GM12878 (cell line): ENCODE measurements around the gene TIMM17A. TPM values are rescaled to one million over a fixed set of nuclear protein-coding genes. Genes with fewer than 3 reads are reported as not detected.

Experiments
- ATAC-seq: fragments of 200-7000 bp; cut with Tn5 transposase; 3 replicates; pipeline ENCODE4 v1.9.1; 2020; ENCODE audit warnings: mild to moderate bottlenecking, moderate library complexity
- BruUV-seq: library from RNA; stranded (reverse); fragments of 400-500 nt; replicated peaks from 2 replicates; lab custom pipeline; 2021; lab: Mats Ljungman, UMichigan
- CTCF ChIA-PET: fragments of 300-600 bp; sonication (Branson Sonifier 250); formaldehyde crosslinking; extraction: SDS; loops from one replicate; lab custom pipeline; 2021; ENCODE audit warnings: inconsistent platforms; lab: Yijun Ruan, JAX
- POLR2A ChIA-PET: fragments of 350-600 bp; formaldehyde crosslinking; extraction: SDS; loops from one replicate; lab custom pipeline; 2021; ENCODE audit warnings: inconsistent platforms; lab: Charles Lee
- RAD21 ChIA-PET: fragments of 300-600 bp; sonication (Branson Sonifier 250); formaldehyde crosslinking; loops from one replicate; lab custom pipeline; 2023; ENCODE audit warnings: antibody characterized with exemption; ENCODE audit not compliant: unreplicated experiment; lab: Charles Lee
- SMC1A ChIA-PET: fragments of 300-600 bp; sonication (Branson Sonifier 250); formaldehyde crosslinking; loops from one replicate; lab custom pipeline; 2023; ENCODE audit not compliant: unreplicated experiment, uncharacterized antibody; lab: Charles Lee
- DNase-seq: peaks from one replicate; pipeline ENCODE4 v3.0.0-alpha.2; 2011; ENCODE audit warnings: low read depth, low spot score
- FAIRE-seq: peaks from 3 replicates; lab custom pipeline; 2011; peaks lifted over from hg19 to GRCh38; lab: Jason Lieb, UNC
- H2AFZ ChIP-seq: 2 replicates; pipeline ENCODE4 v1.6.0; 2011; ENCODE audit warnings: low read depth, low read length, control low read depth; ENCODE audit not compliant: control insufficient read depth
- H3K27ac ChIP-seq: 2 replicates; pipeline ENCODE4 v1.5.1; 2011; ENCODE audit warnings: control low read depth; ENCODE audit not compliant: control insufficient read depth, insufficient read depth
- H3K27me3 ChIP-seq, 2 experiments: replicated peaks in 1 of 2; 2 replicates each; pipeline versions ENCODE4 v1.6.0 to v1.6.1; 2011; ENCODE audit warnings: low read length in 1 of 2; ENCODE audit not compliant: control insufficient read depth in 2 of 2, insufficient read depth in 2 of 2
- H3K36me3 ChIP-seq, 2 experiments: 2 replicates each; pipeline ENCODE4 v1.5.1; 2011; ENCODE audit warnings: low read length in 1 of 2; ENCODE audit not compliant: control insufficient read depth in 2 of 2, insufficient read depth in 2 of 2
- H3K4me1 ChIP-seq: 2 replicates; pipeline ENCODE4 v1.6.1; 2011; ENCODE audit warnings: mild to moderate bottlenecking, low read length, moderate library complexity, mixed read lengths; ENCODE audit not compliant: control insufficient read depth, insufficient read depth
- H3K4me2 ChIP-seq: 2 replicates; pipeline ENCODE4 v1.6.0; 2011; ENCODE audit warnings: control low read depth; ENCODE audit not compliant: control insufficient read depth, insufficient read depth
- H3K4me3 ChIP-seq: fragments of 200-600 bp; sonication (generic); 2 replicates; pipeline ENCODE4 v1.5.1; 2016
- H3K79me2 ChIP-seq: 2 replicates; pipeline ENCODE4 v1.6.0; 2011; ENCODE audit warnings: low read length; ENCODE audit not compliant: control insufficient read depth, insufficient read depth
- H3K9ac ChIP-seq: 2 replicates; pipeline ENCODE4 v1.8.0; 2011; ENCODE audit warnings: low read length, control low read depth, mixed read lengths; ENCODE audit not compliant: control insufficient read depth, insufficient read depth
- H3K9me3 ChIP-seq: replicated peaks from 3 replicates; pipeline ENCODE4 v1.5.1; 2011; ENCODE audit warnings: mild to moderate bottlenecking, low read length; ENCODE audit not compliant: control insufficient read depth, insufficient read depth
- H4K20me1 ChIP-seq: 2 replicates; pipeline ENCODE4 v1.6.0; 2011; ENCODE audit not compliant: control insufficient read depth, insufficient read depth
- CBX3 ChIP-seq: fragments of 200-600 bp; sonication (generic); IDR thresholded peaks from 2 replicates; pipeline ENCODE4 v1.6.1; 2016; ENCODE audit warnings: low read depth, borderline replicate concordance
- ESRRA ChIP-seq: IDR thresholded peaks from 2 replicates; pipeline ENCODE4 v1.6.1; 2012; ENCODE audit warnings: mild to moderate bottlenecking, low read length, improper control_type of control experiment
- FOS ChIP-seq: IDR thresholded peaks from 3 replicates; pipeline ENCODE4 v1.6.1; 2011; ENCODE audit warnings: borderline replicate concordance; ENCODE audit not compliant: insufficient read length; ENCODE audit errors: extremely low read depth
- IRF4 ChIP-seq: IDR thresholded peaks from 2 replicates; pipeline ENCODE4 v1.6.1; 2011; ENCODE audit warnings: low read depth, low read length
- JUNB ChIP-seq: IDR thresholded peaks from 2 replicates; pipeline ENCODE4 v1.6.1; 2016; ENCODE audit warnings: antibody characterized with exemption, mild to moderate bottlenecking
- NFXL1 ChIP-seq: fragments of 450-650 bp; IDR thresholded peaks from 2 replicates; pipeline ENCODE4 v1.6.1; 2017; ENCODE audit warnings: antibody characterized with exemption, mild to moderate bottlenecking, borderline replicate concordance
- NR2F1 ChIP-seq: fragments of 450-650 bp; conservative IDR thresholded peaks from 2 replicates; pipeline ENCODE4 v1.6.1; 2017; ENCODE audit warnings: mild to moderate bottlenecking
- RELA ChIP-seq: fragments of 450-650 bp; IDR thresholded peaks from 2 replicates; pipeline ENCODE4 v1.8.0; 2014; ENCODE audit warnings: borderline replicate concordance; ENCODE audit not compliant: partially characterized antibody
- SMAD1 ChIP-seq: fragments of 450-650 bp; IDR thresholded peaks from 2 replicates; pipeline ENCODE4 v1.6.1; 2018; ENCODE audit warnings: mild to moderate bottlenecking, low read depth; ENCODE audit not compliant: partially characterized antibody
- SUZ12 ChIP-seq: fragments of 200-600 bp; sonication (generic); IDR thresholded peaks from one replicate; pipeline ENCODE4 v1.6.1; 2018; ENCODE audit warnings: antibody characterized with exemption, mild to moderate bottlenecking; ENCODE audit not compliant: unreplicated experiment
- WGBS: methylation state at CpG from one replicate; pipeline ENCODE4 v1.1.6; 2016; ENCODE audit warnings: low lambda C conversion rate; ENCODE audit not compliant: insufficient replicate concordance, insufficient coverage; ENCODE audit errors: missing lambda C conversion rate; 5-methylcytosine and 5-hydroxymethylcytosine counted together
- in situ Hi-C: fragments of 300-500 bp; cut with MboI; formaldehyde crosslinking; loops from 9 replicates; pipeline ENCODE4 v1.14.3; 2018; ENCODE audit warnings: mixed read lengths
- intact Hi-C: fragments of 100-400 bp; cut with micrococcal nuclease; formaldehyde crosslinking; loops from one replicate; pipeline ENCODE4 v1.14.2; 2022; ENCODE audit not compliant: unreplicated experiment
- polyA plus RNA-seq, 11 experiments: library from polyadenylated mRNA; depleted of rRNA in 4 of 11; unstranded in 6 of 11; stranded (reverse) in 5 of 11; fragments of >200 nt; fragmentation: Nextera tagmentation in 4 of 11; fragmentation: Illumina TruSeq in 1 of 11; extraction: Ambion mirVana in 4 of 11; extraction: Trizol in 1 of 11; gene quantifications; 1 replicate in 1 of 11; 2 replicates in 10 of 11; pipeline versions ENCODE4 v1.2.1 to v1.2.3, GENCODE V29; 2011 to 2016; ENCODE audit warnings: inconsistent platforms in 2 of 11, missing spikeins in 2 of 11, low read depth in 1 of 11
- total RNA-seq, 4 experiments: library from RNA; depleted of rRNA in 3 of 4; stranded (reverse); fragments of >200 nt in 3 of 4; fragmentation: Illumina TruSeq in 1 of 4; extraction: Trizol in 1 of 4; gene quantifications; 2 replicates each; pipeline versions ENCODE4 v1.2.1 to v1.2.3, GENCODE V29; 2013 to 2021
- TF ChIP-seq, protein P1 (sequence below): IDR thresholded peaks from 2 replicates; pipeline ENCODE4 v1.6.1; 2012; ENCODE audit warnings: low read depth, low read length, improper control_type of control experiment
- TF ChIP-seq, protein P2 (sequence below): IDR thresholded peaks from 2 replicates; pipeline ENCODE4 v1.6.1; 2011; ENCODE audit warnings: mild to moderate bottlenecking, low read depth, low read length, moderate library complexity; ENCODE audit not compliant: insufficient replicate concordance
- TF ChIP-seq, protein P3 (sequence below): IDR thresholded peaks from 2 replicates; pipeline ENCODE4 v1.6.1; 2011; ENCODE audit warnings: low read depth, low read length, improper control_type of control experiment, borderline replicate concordance
- TF ChIP-seq, protein P4 (sequence below): IDR thresholded peaks from 2 replicates; pipeline ENCODE4 v1.6.1; 2012; ENCODE audit warnings: improper control_type of control experiment, low read depth, low read length; ENCODE audit not compliant: insufficient replicate concordance
- TF ChIP-seq, protein P5 (sequence below): fragments of 450-650 bp; IDR thresholded peaks from 2 replicates; pipeline ENCODE4 v1.6.1; 2016; ENCODE audit warnings: mild to moderate bottlenecking

Gene TIMM17A
- total and polyA plus RNA-seq, 10 of the 15 experiments (the other 5 are each of a cell fraction or from before 2014, with no cell fraction given): 68.6 to 357 (median 92.4) TPM

DNA sequence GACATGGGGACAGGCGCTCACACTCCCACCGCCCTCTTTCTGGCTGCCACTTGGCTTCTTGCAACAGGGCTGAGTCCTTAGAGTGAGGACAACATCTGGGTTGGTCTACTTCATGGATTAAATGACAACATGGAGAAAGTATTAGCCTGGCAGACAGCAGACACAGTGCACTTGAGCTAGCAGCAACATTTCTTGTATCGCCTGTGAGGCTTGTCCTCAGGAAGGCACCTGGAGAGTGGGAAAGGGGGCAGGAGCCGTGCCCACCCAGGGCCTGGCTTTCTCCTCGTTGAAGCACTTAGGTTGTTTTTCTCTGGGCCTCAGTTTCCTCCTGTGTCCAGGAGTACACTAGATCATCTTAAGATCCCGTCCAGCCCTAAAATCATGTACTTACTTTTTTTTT lies 58.8 kb downstream of the TIMM17A start:
- ChIA-PET POLR2A (no interaction called here), SMC1A (interaction anchor here (0.6 kb wide), 1 partner anchor 20 kb away, joined by 3 read pairs; no protein-coding TSS in a partner anchor), RAD21 (no interaction called here), CTCF (no interaction called here)
- no peak overlapping the region for H3K4me3 ChIP-seq
- H3K79me2 ChIP-seq: no peaks in the 10 kb centered on the region
- H3K27me3 ChIP-seq: no peaks in the 10 kb centered on the region
- FAIRE-seq (no peak), DNase-seq (no peak), ATAC-seq (no peak)
- H3K4me1 ChIP-seq: peaks cover 11% of the 10 kb centered on the region
- H3K9me3 ChIP-seq: no peaks in the 10 kb centered on the region
- H2AFZ ChIP-seq: no peak overlapping the region
- H3K9ac ChIP-seq: no peak overlapping the region
- no peaks in the 10 kb centered on the region for H3K36me3 ChIP-seq
- intact Hi-C loops: no loop called here
- in situ Hi-C loops: loop anchor here (5.0 kb wide), 1 partner anchor 108 kb away; the partner anchor contains the start of gene GPR37L1
- H4K20me1 ChIP-seq: no peaks in the 10 kb centered on the region
- BruUV-seq: no TSS peak
- H3K27ac ChIP-seq: no peak overlapping the region
- 69% methylated on average over 6 of the region's 6 CpGs for WGBS
- H3K4me2 ChIP-seq: no peak overlapping the region
- TF ChIP-seq, protein P1, sequence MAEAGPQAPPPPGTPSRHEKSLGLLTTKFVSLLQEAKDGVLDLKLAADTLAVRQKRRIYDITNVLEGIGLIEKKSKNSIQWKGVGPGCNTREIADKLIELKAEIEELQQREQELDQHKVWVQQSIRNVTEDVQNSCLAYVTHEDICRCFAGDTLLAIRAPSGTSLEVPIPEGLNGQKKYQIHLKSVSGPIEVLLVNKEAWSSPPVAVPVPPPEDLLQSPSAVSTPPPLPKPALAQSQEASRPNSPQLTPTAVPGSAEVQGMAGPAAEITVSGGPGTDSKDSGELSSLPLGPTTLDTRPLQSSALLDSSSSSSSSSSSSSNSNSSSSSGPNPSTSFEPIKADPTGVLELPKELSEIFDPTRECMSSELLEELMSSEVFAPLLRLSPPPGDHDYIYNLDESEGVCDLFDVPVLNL: no peak
- TF ChIP-seq, protein P2, sequence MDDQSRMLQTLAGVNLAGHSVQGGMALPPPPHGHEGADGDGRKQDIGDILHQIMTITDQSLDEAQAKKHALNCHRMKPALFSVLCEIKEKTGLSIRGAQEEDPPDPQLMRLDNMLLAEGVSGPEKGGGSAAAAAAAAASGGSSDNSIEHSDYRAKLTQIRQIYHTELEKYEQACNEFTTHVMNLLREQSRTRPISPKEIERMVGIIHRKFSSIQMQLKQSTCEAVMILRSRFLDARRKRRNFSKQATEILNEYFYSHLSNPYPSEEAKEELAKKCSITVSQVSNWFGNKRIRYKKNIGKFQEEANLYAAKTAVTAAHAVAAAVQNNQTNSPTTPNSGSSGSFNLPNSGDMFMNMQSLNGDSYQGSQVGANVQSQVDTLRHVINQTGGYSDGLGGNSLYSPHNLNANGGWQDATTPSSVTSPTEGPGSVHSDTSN: no peak
- no peak for TF ChIP-seq FOS
- TF ChIP-seq JUNB: no peak
- TF ChIP-seq SMAD1: no peak
- TF ChIP-seq, protein P3, sequence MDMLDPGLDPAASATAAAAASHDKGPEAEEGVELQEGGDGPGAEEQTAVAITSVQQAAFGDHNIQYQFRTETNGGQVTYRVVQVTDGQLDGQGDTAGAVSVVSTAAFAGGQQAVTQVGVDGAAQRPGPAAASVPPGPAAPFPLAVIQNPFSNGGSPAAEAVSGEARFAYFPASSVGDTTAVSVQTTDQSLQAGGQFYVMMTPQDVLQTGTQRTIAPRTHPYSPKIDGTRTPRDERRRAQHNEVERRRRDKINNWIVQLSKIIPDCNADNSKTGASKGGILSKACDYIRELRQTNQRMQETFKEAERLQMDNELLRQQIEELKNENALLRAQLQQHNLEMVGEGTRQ: no peak
- no peak for TF ChIP-seq RELA
- no peak for TF ChIP-seq SUZ12
- TF ChIP-seq NR2F1: no peak
- TF ChIP-seq, protein P4, sequence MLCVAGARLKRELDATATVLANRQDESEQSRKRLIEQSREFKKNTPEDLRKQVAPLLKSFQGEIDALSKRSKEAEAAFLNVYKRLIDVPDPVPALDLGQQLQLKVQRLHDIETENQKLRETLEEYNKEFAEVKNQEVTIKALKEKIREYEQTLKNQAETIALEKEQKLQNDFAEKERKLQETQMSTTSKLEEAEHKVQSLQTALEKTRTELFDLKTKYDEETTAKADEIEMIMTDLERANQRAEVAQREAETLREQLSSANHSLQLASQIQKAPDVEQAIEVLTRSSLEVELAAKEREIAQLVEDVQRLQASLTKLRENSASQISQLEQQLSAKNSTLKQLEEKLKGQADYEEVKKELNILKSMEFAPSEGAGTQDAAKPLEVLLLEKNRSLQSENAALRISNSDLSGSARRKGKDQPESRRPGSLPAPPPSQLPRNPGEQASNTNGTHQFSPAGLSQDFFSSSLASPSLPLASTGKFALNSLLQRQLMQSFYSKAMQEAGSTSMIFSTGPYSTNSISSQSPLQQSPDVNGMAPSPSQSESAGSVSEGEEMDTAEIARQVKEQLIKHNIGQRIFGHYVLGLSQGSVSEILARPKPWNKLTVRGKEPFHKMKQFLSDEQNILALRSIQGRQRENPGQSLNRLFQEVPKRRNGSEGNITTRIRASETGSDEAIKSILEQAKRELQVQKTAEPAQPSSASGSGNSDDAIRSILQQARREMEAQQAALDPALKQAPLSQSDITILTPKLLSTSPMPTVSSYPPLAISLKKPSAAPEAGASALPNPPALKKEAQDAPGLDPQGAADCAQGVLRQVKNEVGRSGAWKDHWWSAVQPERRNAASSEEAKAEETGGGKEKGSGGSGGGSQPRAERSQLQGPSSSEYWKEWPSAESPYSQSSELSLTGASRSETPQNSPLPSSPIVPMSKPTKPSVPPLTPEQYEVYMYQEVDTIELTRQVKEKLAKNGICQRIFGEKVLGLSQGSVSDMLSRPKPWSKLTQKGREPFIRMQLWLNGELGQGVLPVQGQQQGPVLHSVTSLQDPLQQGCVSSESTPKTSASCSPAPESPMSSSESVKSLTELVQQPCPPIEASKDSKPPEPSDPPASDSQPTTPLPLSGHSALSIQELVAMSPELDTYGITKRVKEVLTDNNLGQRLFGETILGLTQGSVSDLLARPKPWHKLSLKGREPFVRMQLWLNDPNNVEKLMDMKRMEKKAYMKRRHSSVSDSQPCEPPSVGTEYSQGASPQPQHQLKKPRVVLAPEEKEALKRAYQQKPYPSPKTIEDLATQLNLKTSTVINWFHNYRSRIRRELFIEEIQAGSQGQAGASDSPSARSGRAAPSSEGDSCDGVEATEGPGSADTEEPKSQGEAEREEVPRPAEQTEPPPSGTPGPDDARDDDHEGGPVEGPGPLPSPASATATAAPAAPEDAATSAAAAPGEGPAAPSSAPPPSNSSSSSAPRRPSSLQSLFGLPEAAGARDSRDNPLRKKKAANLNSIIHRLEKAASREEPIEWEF: no peak
- TF ChIP-seq CBX3: no peak
- TF ChIP-seq, protein P5, sequence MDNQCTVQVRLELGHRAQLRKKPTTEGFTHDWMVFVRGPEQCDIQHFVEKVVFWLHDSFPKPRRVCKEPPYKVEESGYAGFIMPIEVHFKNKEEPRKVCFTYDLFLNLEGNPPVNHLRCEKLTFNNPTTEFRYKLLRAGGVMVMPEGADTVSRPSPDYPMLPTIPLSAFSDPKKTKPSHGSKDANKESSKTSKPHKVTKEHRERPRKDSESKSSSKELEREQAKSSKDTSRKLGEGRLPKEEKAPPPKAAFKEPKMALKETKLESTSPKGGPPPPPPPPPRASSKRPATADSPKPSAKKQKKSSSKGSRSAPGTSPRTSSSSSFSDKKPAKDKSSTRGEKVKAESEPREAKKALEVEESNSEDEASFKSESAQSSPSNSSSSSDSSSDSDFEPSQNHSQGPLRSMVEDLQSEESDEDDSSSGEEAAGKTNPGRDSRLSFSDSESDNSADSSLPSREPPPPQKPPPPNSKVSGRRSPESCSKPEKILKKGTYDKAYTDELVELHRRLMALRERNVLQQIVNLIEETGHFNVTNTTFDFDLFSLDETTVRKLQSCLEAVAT: no peak
- TF ChIP-seq IRF4: no peak
- no peak for TF ChIP-seq NFXL1
- no peak for TF ChIP-seq ESRRA
